ENCODE measurements around the gene DMRTB1. TPM values are rescaled to one million over a fixed set of nuclear protein-coding genes. Genes with fewer than 3 reads are reported as not detected.

The DMRTB1 gene
- total and polyA plus RNA-seq, 2 donors (not counting 1 experiment from before 2014, with no cell fraction given) = not detected

GRCh38 chr1:53503433-53504217 is 44.4 kb downstream of the DMRTB1 start:
- H3K4me2 ChIP-seq (ENCODE audit: extremely low read depth, insufficient read depth, low read length) = no peak overlapping the region
- no peaks in the 10 kb centered on the region for H3K79me2 ChIP-seq (ENCODE audit: control insufficient read depth, insufficient read depth, low read length)
- H4K20me1 ChIP-seq (ENCODE audit: control insufficient read depth, extremely low read depth, insufficient read depth, low read length) = no peaks in the 10 kb centered on the region
- no peak overlapping the region for H2AFZ ChIP-seq (ENCODE audit: low read length)
- no peak overlapping the region for H3K27ac ChIP-seq (ENCODE audit: insufficient read depth, low read length)
- no peaks in the 10 kb centered on the region for H3K4me1 ChIP-seq (ENCODE audit: control insufficient read depth, extremely low read depth, insufficient read depth, low read length)
- H3K9me3 ChIP-seq (ENCODE audit: control insufficient read depth, insufficient read depth, low read depth, low read length) = no peaks in the 10 kb centered on the region
- no peak for DNase-seq (ENCODE audit: low read depth in 2 of 2)
- no peaks in the 10 kb centered on the region for H3K27me3 ChIP-seq (ENCODE audit: control insufficient read depth, insufficient read depth, low read length)
- H3K4me3 ChIP-seq (replicated peaks in 1 of 4; ENCODE audit: control extremely low read depth in 1 of 4, insufficient read depth in 1 of 4, low read depth in 3 of 4, low read length in 4 of 4) = no peak overlapping the region
- H3K36me3 ChIP-seq (ENCODE audit: control insufficient read depth, insufficient read depth, low read length) = no peaks in the 10 kb centered on the region
- no peak for TF ChIP-seq CTCF (conservative IDR thresholded peaks at IDR 0.05 in 1 of 2, IDR thresholded peaks at IDR 0.05 in 1 of 2; ENCODE audit: low read depth in 1 of 2, low read length in 2 of 2)
- no peak for TF ChIP-seq EZH2 (IDR thresholded peaks at IDR 0.05; ENCODE audit: low read length, missing control alignments)
- H3K9ac ChIP-seq (ENCODE audit: insufficient read depth, low read length) = no peak overlapping the region

DNA sequence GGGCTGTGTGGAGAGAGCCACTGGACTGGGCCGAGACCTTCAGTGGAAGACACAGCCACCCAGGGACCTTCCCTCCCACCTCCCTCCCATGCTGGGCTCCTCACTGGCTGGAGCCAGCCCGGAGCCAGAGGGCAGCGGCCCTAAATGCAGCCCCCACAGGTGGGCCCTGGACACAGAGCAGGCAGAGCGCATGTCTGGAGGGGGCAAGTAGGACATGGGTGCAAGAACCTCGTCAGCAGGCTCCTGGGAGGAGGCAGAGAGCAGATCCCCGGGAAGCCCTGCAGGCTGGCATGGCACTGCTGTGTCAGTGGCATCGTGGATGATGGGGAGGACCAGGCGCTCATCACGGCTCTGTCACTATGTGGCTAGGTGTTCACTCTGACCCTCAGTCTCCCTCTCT is 45.7 kb downstream of the DMRTB1 start:
- Histone ChIP-seq H4K20me1 (ENCODE audit: control insufficient read depth, extremely low read depth, insufficient read depth, low read length) (no peaks in the 10 kb centered on the region), H3K27ac (ENCODE audit: insufficient read depth, low read length) (no peak overlapping the region), H3K79me2 (ENCODE audit: control insufficient read depth, insufficient read depth, low read length) (no peaks in the 10 kb centered on the region), H3K9ac (ENCODE audit: insufficient read depth, low read length) (no peak overlapping the region), H3K4me2 (ENCODE audit: extremely low read depth, insufficient read depth, low read length) (no peak overlapping the region), H3K9me3 (ENCODE audit: control insufficient read depth, insufficient read depth, low read depth, low read length) (no peaks in the 10 kb centered on the region), H3K4me3 (replicated peaks in 1 of 4; ENCODE audit: control extremely low read depth in 1 of 4, insufficient read depth in 1 of 4, low read depth in 3 of 4, low read length in 4 of 4) (no peak overlapping the region), H3K27me3 (ENCODE audit: control insufficient read depth, insufficient read depth, low read length) (no peaks in the 10 kb centered on the region), H2AFZ (ENCODE audit: low read length) (no peak overlapping the region), H3K36me3 (ENCODE audit: control insufficient read depth, insufficient read depth, low read length) (no peaks in the 10 kb centered on the region), H3K4me1 (ENCODE audit: control insufficient read depth, extremely low read depth, insufficient read depth, low read length) (no peaks in the 10 kb centered on the region)
- no peak for DNase-seq (ENCODE audit: low read depth in 2 of 2)
- TF ChIP-seq CTCF (conservative IDR thresholded peaks at IDR 0.05 in 1 of 2, IDR thresholded peaks at IDR 0.05 in 1 of 2; ENCODE audit: low read depth in 1 of 2, low read length in 2 of 2) = no peak
- TF ChIP-seq EZH2 (IDR thresholded peaks at IDR 0.05; ENCODE audit: low read length, missing control alignments) = no peak

- Histone ChIP-seq H2AFZ (ENCODE audit: low read length) (no peak overlapping the region), H4K20me1 (ENCODE audit: control insufficient read depth, extremely low read depth, insufficient read depth, low read length) (no peaks in the 10 kb centered on the region), H3K4me2 (ENCODE audit: extremely low read depth, insufficient read depth, low read length) (no peak overlapping the region)
Observed at GRCh38 chr1:53505401-53505800, 46.2 kb downstream of the DMRTB1 start.

More at GRCh38 chr1:53505401-53505800, 46.2 kb downstream of the DMRTB1 start:
- H3K36me3 ChIP-seq (ENCODE audit: control insufficient read depth, insufficient read depth, low read length) = no peaks in the 10 kb centered on the region
- no peak for DNase-seq (ENCODE audit: low read depth in 2 of 2)
- no peak overlapping the region for H3K9ac ChIP-seq (ENCODE audit: insufficient read depth, low read length)
- no peak for TF ChIP-seq CTCF (conservative IDR thresholded peaks at IDR 0.05 in 1 of 2, IDR thresholded peaks at IDR 0.05 in 1 of 2; ENCODE audit: low read depth in 1 of 2, low read length in 2 of 2)
- TF ChIP-seq EZH2 (IDR thresholded peaks at IDR 0.05; ENCODE audit: low read length, missing control alignments) = no peak
- H3K4me1 ChIP-seq (ENCODE audit: control insufficient read depth, extremely low read depth, insufficient read depth, low read length) = no peaks in the 10 kb centered on the region
- no peak overlapping the region for H3K4me3 ChIP-seq (replicated peaks in 1 of 4; ENCODE audit: control extremely low read depth in 1 of 4, insufficient read depth in 1 of 4, low read depth in 3 of 4, low read length in 4 of 4)
- H3K79me2 ChIP-seq (ENCODE audit: control insufficient read depth, insufficient read depth, low read length) = no peaks in the 10 kb centered on the region
- H3K27ac ChIP-seq (ENCODE audit: insufficient read depth, low read length) = no peak overlapping the region
- H3K9me3 ChIP-seq (ENCODE audit: control insufficient read depth, insufficient read depth, low read depth, low read length) = no peaks in the 10 kb centered on the region
- no peaks in the 10 kb centered on the region for H3K27me3 ChIP-seq (ENCODE audit: control insufficient read depth, insufficient read depth, low read length)
